HG02759 (cell line): Measurements from ENCODE around the gene ADA.
"Not testable (repeated sequence)": the region's sequence is repeated elsewhere in the genome, so short reads cannot be mapped to it uniquely, and the experiment has no call there.

ENCODE experiments used
- ATAC-seq: cut with Tn5 transposase; IDR thresholded peaks from one replicate; pipeline ENCODE4 v1.9.1; 2021; ENCODE audit warnings: mild to moderate bottlenecking, moderate library complexity; ENCODE audit not compliant: unreplicated experiment

Gene ADA

DNA sequence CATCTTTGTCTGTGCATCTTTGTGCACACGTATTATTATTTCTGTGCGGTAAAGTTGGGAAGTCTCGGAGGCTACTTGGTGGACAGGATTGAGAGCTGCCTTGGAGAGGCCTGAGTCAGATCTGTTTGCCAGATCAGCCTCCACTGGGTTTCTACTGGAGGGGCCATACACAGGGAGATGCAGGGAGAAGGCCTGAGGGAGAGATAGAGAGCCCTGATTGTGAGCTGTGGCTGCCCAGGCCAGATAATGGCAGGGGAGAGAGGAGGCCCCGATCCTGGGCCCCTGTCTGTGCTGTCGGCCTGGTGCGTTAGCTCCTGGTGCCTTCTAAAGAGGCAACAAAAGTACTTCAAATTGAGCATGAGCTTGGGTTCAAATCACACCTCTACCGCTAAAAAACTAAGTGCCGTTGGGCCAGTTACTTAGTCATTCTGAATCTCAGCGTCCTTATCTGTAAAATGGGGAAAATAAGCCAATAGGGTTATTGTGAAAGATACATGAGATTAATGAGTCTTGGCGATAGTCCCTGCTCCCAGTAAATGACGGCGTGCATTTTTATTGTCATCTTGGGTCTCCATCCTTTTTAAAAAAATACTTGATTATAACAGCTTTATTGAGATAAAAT lies 27.6 kb upstream of the ADA start:
- ATAC-seq = no peak

DNA sequence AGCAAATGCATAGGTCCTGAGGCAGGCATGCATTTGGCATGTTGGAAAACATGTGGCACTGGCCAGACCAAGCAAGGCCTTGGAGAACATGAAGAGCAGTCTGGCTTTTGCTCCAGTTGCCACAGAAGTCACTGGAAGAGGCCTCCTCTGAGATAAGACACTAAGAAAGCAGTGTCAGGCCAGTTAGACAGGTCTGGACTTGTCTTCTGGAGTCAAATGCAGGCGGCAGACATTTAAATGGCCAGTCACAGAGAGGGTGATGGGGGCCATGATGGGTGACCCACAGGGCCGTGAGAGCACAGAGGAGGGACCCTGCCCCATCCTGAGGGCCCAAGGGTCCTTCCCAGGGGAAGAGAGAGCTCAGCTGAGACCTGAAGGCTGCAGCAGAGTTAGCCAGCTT lies 26.7 kb upstream of the ADA start:
- ATAC-seq = no peak

DNA sequence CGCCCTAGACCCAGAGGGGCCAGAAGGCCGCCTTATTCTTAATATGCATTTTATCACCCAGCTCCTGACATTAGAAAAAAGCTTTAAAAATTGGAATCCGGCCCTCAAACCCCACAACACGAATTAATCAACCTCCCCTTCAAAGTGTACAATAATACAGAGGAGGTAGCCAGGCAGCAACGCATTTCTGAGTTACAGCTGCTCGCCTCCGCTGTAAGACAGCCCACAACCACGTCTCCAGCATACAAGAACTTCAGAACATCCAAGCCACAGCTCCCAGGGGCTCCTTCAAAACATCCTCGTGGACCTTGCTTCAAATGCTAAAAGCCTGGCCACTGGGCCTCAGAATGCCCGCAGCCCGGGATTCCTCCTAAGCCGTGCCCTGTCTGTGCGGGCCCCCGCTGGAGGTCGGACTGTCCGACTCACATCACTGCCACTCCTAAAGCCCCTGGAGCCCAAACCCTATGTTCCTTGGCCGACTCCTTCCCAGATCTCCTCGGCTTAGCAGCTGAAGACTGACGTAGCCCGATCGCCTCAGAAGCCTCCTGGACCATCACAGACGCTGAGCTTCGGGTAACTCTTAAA lies 20.9 kb upstream of the ADA start:
- ATAC-seq = not testable (repeated sequence)

DNA sequence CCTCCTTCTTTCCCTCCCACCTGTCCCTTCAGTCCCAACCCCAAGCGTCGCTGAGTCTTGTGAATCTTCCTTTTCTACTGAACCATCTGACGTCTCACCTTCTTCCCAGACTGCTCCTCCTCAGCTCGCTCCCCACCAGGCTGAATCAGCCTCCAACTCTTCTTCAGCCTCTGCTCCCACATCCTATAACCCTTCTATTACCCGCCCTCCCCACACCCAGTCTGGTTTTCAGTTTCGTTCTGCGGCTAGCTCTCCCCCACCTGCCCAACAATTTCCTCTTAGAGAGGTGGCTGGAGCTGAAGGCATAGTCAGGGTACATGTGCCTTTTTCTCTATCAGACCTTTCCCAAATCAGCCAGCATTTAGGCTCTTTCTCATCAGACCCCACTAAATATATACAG lies 20.0 kb upstream of the ADA start:
- not testable (repeated sequence) for ATAC-seq

DNA sequence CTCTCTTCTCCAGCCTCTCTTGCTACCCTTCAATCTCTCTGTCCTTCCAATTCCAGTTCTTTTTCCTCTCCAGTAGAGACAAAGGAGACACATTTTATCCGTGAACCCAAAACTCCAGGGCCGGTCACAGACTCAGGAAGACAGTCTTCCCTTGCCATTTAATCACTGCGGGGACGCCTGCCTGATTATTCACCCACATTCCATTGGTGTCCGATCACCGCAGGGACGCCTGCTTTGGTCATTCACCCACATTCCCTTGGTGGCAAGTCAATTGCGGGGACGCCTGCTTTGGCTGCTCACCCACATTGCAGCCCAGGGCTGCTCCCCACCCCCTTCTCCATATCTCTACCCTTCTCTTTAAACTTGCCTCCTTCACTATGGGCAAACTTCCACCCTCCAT lies 19.4 kb upstream of the ADA start:
- not testable (repeated sequence) for ATAC-seq

DNA sequence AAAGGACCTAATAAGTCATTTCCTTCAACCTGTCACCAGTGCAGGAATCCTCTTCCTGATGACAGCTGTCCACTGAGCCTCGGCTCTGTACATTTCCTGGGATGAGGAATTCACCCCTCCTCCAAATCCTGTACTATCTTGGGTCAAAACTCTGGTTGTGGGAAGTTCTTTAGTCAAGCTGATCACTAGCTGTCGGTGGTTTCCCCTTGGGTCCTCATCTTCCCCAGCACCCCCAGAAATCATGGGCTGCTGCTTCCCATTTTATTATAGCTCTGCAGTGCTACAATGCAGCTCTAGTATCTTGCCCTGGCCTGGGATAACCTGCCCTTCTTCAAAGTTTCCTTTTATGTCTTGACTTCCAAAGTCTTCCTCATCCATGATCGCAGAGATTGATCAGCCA lies 14.6 kb upstream of the ADA start:
- no peak for ATAC-seq

DNA sequence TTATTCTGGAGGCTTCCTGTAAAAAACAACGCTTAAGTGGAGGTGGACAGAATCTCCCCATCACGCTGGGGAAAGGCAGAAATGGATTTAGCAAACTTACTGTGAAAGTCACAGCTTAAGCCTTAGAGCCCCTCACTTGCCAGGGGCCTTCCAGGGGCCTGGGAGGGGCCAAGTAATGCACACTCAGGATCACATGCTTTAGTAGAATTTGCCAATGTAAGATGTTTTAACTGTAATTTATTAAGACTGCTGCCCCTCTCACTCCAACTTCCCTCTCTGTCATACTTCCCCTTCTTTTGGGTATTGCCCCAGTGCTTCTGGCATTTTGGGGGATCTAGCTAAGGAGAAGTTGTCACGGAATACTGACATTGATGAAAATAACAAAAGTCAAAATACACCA lies 12.6 kb upstream of the ADA start:
- ATAC-seq = no peak

DNA sequence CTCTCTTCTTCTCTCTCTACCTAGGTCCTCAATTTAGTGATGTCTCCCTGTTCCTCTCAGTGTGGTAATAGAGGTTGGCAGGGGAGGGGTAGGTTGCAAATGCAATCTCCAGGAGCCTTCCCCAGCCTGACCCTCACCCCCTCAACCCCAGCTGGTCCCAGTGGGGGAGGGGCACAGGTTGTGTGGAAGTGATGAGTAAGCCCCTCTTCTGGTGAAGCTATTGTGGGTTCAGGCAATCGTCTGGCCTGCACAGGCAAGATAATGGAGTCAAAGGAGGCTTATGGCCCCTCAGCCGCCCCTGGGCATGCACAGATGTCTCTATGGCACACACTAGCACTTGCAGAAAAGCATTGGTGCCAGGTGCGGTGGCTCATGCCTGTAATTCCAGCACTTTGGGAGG lies 10.8 kb upstream of the ADA start:
- ATAC-seq = no peak

DNA sequence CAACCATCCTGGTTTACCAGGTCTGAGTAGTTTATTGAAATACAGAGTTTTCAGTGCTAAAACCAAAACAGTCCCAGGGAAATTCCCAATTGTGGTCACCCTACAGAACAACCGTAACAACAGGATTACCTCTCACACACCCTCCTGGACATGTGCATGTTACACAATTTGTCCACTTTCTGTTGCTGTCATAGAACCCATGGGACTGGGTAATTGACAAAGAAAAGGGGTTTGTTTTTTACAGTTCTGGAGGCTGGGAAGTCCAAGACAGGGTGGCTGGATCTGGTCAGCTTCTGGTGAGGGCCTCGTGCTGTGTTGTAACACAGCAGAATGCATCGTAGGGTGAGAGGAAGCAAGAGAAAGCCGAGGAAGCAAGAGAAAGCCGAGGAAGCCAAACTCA lies 9.1 kb upstream of the ADA start:
- no peak for ATAC-seq

DNA sequence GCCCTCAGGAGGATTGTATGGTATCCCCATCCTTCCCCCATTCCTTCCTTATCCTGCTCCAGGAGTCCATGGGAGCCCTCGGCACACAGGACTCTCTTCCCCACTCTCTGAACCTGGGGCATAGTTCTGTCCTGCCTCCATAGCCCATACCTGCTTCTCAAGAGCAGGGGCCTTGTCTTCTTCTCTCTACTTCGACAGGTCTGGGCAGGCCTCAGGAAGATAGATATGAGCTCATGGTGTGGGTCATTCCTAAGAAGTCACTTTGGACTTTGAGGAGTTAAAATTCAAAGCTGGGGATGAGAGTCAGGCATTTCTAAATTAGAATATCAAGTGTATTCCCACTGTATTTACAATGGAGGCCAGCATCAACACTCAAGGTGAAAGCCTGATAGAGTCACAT lies 8.4 kb upstream of the ADA start:
- ATAC-seq = no peak

DNA sequence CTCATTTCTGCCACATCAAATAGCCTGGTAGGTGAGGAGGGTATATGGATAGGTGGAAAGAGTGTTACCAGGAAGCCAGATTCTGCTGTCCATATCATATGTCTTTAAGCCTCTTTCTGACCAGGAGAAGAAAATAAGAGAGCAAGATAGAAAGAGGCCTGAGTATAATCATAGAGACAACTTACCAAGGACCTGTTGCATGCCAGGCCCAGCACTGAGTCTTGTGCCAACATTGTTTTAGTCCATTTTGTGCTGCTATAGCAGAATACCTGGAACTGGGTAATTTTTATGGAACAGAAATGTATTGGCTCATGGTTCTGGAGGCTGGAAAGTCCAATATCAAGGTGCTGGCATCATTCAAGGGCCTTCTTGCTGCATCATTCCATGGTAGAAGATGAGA lies 7.3 kb upstream of the ADA start:
- no peak for ATAC-seq

DNA sequence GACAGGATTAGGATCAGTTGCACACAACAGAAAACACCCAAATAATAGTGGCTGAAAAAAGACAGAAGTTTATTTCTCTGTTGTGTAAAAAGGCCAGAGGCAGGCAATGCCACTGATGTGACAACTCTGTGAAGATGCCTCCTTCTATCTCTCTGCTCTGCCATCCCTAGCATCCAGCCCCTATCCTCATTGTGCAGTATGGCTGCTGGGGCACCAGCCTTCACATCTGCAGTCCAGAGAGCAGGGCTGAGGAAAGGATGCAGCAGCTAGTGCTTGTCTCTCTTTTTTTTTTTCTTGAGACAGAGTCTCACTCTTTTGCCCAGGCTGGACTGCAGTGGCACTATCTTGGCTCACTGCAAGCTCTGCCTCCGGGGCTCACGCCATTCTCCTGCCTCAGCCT lies 6.4 kb upstream of the ADA start:
- no peak for ATAC-seq

DNA sequence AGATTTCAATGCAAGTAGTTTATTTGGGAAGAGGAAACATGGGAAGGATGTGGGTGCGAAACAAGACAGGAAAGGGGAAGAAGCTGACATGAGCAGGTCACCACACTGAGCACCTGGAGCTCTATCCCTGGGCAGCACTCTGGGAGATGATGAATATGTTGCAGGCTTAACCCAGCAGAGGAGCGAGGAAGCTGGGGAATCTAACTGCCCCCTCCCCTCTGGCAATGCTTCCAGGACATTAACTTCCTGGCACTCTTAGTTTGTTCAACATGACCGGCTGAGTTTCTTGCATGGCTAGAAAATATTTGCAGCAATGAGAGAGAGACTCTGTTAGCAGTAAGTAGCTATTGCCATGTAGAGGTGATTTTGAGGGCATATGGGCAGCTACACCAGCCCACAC lies 4.9 kb upstream of the ADA start:
- ATAC-seq = no peak

DNA sequence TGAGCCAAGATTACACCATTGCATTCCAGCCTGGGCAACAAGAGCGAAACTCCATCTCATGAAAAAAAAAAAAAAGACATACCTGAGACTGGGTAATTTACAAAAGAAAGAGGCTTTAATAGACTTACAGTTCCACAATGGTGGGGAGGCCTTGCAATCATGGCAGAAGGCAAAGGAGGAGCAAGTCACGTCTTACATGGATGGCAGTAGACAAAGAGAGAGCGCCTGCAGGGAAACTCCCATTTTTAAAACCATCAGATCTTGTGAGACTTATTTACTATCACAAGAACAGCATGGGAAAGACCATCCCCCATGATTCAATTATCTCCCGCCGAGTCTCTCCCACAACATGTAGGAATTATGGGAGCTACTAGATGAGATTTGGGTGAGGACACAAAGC lies 2.7 kb upstream of the ADA start:
- not testable (repeated sequence) for ATAC-seq

DNA sequence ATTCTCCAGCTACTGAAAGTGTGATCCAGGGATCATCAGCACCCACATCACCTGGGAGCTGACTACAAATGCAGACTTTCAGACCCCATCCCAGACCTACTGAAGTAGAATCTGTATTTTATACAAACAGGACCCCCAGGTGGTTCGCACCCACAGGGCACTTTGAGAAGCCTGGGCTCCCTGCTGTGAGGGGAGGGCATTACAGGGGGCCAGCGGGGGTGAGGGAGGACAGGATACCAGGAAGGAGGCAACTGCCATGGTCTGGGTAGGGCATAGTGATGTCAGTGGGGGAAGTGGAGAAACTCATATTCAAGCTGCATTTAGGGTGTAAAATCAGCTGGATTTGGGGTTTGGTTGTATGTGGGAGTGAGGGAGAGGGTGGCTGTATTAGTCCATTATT lies 2.0 kb upstream of the ADA start:
- no peak for ATAC-seq

DNA sequence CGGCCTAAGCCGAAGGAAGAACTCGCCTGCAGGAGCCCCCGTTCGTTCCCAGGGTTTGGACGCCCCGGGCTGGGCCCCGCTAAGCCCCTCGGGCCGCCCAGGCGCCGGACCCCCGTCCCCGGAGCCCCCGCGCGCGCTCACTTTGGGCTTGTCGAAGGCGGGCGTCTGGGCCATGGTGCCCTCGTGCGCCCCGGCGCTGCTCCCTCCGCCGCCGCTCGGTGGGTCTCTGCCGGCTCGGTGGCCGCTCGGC lies 140 bp downstream of the ADA start:
- ATAC-seq = no peak

DNA sequence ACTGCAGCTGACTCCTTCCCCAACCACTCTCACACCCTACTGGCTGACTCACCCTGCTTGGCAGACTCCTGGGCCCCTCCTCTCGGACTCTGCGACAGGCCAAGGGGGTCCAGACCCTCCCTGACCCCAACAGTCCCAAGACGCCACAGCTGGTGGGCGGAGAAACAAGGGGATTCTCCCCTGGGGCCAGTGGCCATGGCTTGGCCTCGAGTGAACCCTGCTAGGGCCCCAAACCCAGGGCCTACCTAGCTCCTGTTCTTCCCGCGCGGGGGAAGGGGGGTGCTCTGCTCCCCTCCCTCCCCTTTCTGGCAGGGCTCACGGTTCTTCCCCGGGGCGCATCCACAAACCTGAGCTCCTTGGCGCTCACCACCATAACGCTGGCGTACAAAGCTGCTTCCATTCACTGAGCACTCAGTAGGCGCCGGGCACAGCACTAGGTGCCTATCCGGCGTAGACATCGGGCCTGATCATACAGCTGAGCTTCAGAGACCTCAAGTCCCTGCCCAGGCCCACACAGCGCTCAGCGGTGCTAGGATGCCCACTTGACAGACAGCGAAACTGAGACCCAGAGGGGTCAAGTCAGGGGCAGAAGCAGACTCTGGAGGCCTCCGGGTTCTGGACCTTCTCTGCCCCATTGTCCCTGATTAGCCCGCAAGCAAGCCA lies 597 bp downstream of the ADA start:
- peak; percentile 13 for ATAC-seq

DNA sequence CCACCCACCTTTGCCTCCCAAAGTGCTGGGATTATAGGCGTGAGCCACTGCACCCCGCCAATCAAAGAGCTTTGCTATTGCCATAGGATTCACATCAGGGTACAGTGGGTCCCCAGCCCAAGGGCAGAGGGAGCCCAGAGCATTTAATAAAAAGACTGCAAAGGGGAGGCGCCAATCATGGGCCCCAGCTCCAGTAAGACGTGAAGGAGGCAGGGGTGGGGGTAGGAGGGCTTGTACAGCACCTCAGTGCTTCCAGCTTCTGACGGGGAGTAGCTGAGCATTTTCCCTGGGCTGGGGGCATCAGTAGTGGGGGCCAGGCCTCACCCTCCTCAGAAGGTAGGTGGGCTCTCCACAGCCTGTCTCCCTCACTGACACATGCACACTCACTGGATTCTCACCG lies 1.5 kb downstream of the ADA start:
- ATAC-seq = no peak

DNA sequence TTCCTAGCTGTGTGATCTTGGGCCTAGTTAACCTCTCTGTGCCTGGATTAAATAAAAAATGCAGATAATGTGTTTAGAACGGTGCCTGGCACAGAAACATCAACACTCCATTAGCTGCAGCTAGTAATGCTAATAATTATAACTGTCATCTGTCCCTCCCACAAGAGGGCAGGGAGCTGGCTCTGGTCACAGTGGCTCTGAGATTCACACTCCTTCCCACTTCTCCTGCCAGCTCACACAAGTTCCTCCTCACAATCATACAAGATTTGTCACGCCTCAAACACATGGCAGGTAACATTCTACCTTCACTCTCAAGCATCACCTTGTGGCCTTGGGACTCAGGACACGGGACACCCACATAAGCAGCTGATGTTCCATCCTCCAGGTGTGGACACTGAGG lies 2.4 kb downstream of the ADA start:
- ATAC-seq = no peak

DNA sequence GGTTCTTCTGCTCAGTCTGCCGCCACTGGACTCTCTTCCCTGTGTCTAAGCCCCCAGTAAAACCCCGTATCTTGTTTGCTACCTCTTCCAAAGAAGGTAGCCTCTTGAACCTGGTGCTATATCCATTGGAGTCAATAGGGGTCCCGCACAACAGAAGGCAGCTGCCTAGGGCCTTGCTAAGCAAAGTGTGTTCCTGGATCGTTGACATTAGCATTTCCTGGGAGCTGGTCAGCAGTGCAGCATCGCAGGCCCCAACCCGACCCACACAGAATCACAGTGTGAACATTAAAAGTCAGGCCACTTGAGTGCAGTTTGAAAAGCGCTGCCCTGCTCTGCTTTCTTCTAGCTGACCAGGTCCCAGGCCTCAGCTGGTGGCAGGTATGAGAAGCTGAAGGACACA lies 2.9 kb downstream of the ADA start:
- ATAC-seq = no peak

DNA sequence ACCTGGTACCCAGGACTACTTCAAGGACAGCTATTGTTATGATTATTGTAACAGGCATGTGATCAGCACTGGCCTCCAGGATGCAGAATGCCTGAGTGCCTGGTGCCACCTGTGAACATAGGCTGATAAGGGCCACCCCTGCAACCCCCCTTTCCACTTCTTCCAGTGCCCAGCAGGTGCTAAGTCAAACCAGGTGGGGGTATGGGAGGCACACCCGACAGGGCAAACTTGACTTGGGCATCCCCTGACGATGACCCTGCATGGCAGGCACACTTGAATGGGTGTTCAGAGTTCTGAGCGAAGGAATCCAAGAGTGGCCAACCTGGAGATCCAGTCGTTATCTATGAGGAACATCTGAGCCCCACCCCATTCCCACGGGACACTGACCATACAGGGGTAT lies 3.4 kb downstream of the ADA start:
- no peak for ATAC-seq

DNA sequence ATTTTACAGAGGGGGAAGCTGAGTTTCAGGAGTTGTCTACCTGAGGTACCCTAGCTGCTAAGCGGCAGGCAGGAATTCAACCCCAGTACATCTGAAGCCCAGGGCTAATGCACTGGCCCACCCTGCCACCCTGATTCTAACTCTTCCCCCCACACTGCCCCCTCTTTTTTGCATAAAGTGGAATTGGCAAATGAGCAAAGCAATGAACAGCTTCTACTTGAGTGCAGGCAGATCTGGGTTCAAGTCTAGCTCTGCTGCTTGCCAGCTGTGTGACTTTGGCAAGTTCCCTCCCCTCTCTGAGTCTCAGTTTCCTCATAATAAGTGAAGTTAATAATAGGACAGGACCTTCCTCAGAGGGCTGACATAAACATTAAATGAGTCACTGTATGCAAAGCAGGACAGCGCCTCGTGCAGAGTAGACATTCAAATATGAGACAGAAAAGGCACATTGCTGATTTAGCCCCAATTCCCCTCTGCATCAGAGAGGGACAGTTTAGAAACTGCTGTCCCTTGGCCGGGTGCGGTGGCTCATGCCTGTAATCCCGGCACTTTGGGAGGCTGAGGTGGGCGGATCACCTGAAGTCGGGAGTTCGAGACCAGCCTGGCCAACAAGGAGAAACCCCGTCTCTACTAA lies 4.7 kb downstream of the ADA start:
- peak; percentile 45 for ATAC-seq
